K562 (cell line): ENCODE measurements around the gene NUTM1. TPM values are rescaled to one million over a fixed set of nuclear protein-coding genes. Genes with fewer than 3 reads are reported as not detected.

Experiments used
- BACH1 ChIP-seq: fragments of 200-800 bp; sonication (Bioruptor generic); IDR thresholded peaks from 2 replicates; pipeline ENCODE4 v1.6.1; 2016; ENCODE audit warnings: missing genetic modification characterization, missing compliant biosample characterization
- CBX1 ChIP-seq: sonication (generic); IDR thresholded peaks from 2 replicates; pipeline ENCODE4 v1.6.1; 2016; ENCODE audit warnings: antibody characterized with exemption, low read depth, mild to moderate bottlenecking
- CBX8 ChIP-seq: fragments of 200-600 bp; sonication (generic); IDR thresholded peaks from 2 replicates; pipeline ENCODE4 v1.6.1; 2012; ENCODE audit warnings: borderline replicate concordance, mixed run types, low read depth, mild to moderate bottlenecking, moderate library complexity, mixed read lengths, low read length, control low read depth, inconsistent platforms; ENCODE audit not compliant: poor library complexity, severe bottlenecking; ENCODE audit errors: extremely low read depth
- DNMT1 ChIP-seq: fragments of 450-650 bp; IDR thresholded peaks from 2 replicates; pipeline ENCODE4 v1.6.1; 2016; ENCODE audit warnings: antibody characterized with exemption, mild to moderate bottlenecking
- E2F8 ChIP-seq: fragments of 450-650 bp; IDR thresholded peaks from 2 replicates; pipeline ENCODE4 v1.7.1; 2018; ENCODE audit warnings: mild to moderate bottlenecking, low read depth; ENCODE audit not compliant: partially characterized antibody
- FOXA3 ChIP-seq, 2 experiments: fragments of 450-650 bp in 1 of 2; sonication (generic) in 1 of 2; formaldehyde crosslinking; IDR thresholded peaks in 1 of 2; conservative IDR thresholded peaks in 1 of 2; 2 replicates each; pipeline versions ENCODE4 v1.4.0 to v1.8.0; 2020 to 2022; ENCODE audit warnings: mild to moderate bottlenecking in 2 of 2, missing genetic modification reagents in 1 of 2
- GTF2B ChIP-seq: IDR thresholded peaks from 2 replicates; pipeline ENCODE4 v1.6.1; 2011; ENCODE audit not compliant: insufficient read length; ENCODE audit errors: extremely low read depth
- LARP7 ChIP-seq: fragments of 450-650 bp; IDR thresholded peaks from 2 replicates; pipeline ENCODE4 v1.6.1; 2016
- MECOM ChIP-seq: fragments of 250-450 bp; sonication (Bioruptor Pico); IDR thresholded peaks from 2 replicates; pipeline ENCODE4 v1.8.0; 2022; ENCODE audit warnings: inconsistent platforms
- NCOA6 ChIP-seq: fragments of 450-650 bp; IDR thresholded peaks from 2 replicates; pipeline ENCODE4 v1.6.1; 2017; ENCODE audit warnings: mild to moderate bottlenecking
- RHOXF2B ChIP-seq: fragments of 250-450 bp; sonication (Bioruptor Pico); conservative IDR thresholded peaks from 2 replicates; pipeline ENCODE4 v1.5.1; 2021
- SAFB ChIP-seq: fragments of 200-400 bp; formaldehyde crosslinking; IDR thresholded peaks from 2 replicates; pipeline ENCODE4 v1.6.1; 2017; ENCODE audit warnings: low read depth, low read length, borderline replicate concordance
- SREBF2 ChIP-seq: sonication (generic); formaldehyde crosslinking; IDR thresholded peaks from 2 replicates; pipeline ENCODE4 v1.4.0; 2020; ENCODE audit warnings: mild to moderate bottlenecking, missing genetic modification reagents
- U2AF1 ChIP-seq: fragments of 200-400 bp; formaldehyde crosslinking; optimal IDR thresholded peaks from 2 replicates; pipeline ENCODE3; 2017; ENCODE audit warnings: mild to moderate bottlenecking, low read depth, low read length, moderate library complexity
- ZFPM2 ChIP-seq: fragments of 250-450 bp; sonication (Bioruptor Pico); IDR thresholded peaks from 2 replicates; pipeline ENCODE4 v1.5.1; 2022; ENCODE audit warnings: mild to moderate bottlenecking
- ZKSCAN1 ChIP-seq: fragments of 150-350 bp; IDR thresholded peaks from 2 replicates; pipeline ENCODE4 v1.6.1; 2016; ENCODE audit warnings: low read depth, low read length
- ZNF239 ChIP-seq: fragments of 250-450 bp; sonication (Bioruptor Pico); IDR thresholded peaks from 2 replicates; pipeline ENCODE4 v1.4.0; 2020; ENCODE audit warnings: mild to moderate bottlenecking
- polyA plus RNA-seq, 8 experiments: library from polyadenylated mRNA; depleted of rRNA in 4 of 8; stranded (reverse) in 5 of 8; unstranded in 3 of 8; fragments of >200 nt; fragmentation: Nextera tagmentation in 2 of 8; fragmentation: Illumina TruSeq in 1 of 8; extraction: Ambion mirVana in 2 of 8; extraction: Trizol in 1 of 8; gene quantifications; 2 replicates each; pipeline versions ENCODE4 v1.2.1 to v1.2.3, GENCODE V29; 2011 to 2014; ENCODE audit warnings: inconsistent platforms in 1 of 8, missing spikeins in 1 of 8
- total RNA-seq, 7 experiments: library from RNA; depleted of rRNA in 6 of 7; stranded (reverse); fragments of >200 nt in 6 of 7; fragmentation: Illumina TruSeq in 2 of 7; extraction: Trizol in 2 of 7; gene quantifications; 2 replicates each; pipeline versions ENCODE4 v1.2.1 to v1.2.3, GENCODE V29; 2011 to 2021; ENCODE audit warnings: low replicate concordance in 1 of 7
- TF ChIP-seq, protein P1 (sequence below): fragments of 250-450 bp; sonication (Bioruptor Pico); IDR thresholded peaks from 2 replicates; pipeline ENCODE4 v1.4.0; 2020; ENCODE audit warnings: mild to moderate bottlenecking
- TF ChIP-seq, protein P2 (sequence below): fragments of 450-650 bp; formaldehyde crosslinking; IDR thresholded peaks from 2 replicates; pipeline ENCODE4 v1.4.0; 2022; ENCODE audit warnings: missing genetic modification characterization
- TF ChIP-seq, protein P3 (sequence below), 2 experiments: IDR thresholded peaks; 2 replicates each; pipeline ENCODE4 v1.6.1; 2011; ENCODE audit warnings: borderline replicate concordance in 1 of 2, control low read depth in 1 of 2, low read depth in 1 of 2, low read length in 1 of 2, mild to moderate bottlenecking in 1 of 2, mixed read lengths in 1 of 2, moderate library complexity in 1 of 2; ENCODE audit not compliant: insufficient read depth in 1 of 2, insufficient read length in 1 of 2, poor library complexity in 1 of 2, severe bottlenecking in 1 of 2; ENCODE audit errors: extremely low read depth in 1 of 2

NUTM1 gene
- total and polyA plus RNA-seq, 9 of the 15 experiments (the other 6 are each of a cell fraction or from before 2014, with no cell fraction given), result 0.01 to 0.05 (median 0.04) TPM; not detected in 4

- TF ChIP-seq CBX8 (no peak), DNMT1 (no peak), ZFPM2 (CRISPR knock-in tag) (no peak), BACH1 (tag) (no peak), ZKSCAN1 (no peak), E2F8 (no peak), CBX1 (no peak), U2AF1 (no peak), SAFB (no peak), GTF2B (no peak), FOXA3 (CRISPR knock-in tag; conservative IDR thresholded peaks at IDR 0.05 in 1 of 2, IDR thresholded peaks at IDR 0.05 in 1 of 2) (no peak), MECOM (CRISPR knock-in tag) (no peak), LARP7 (no peak), ZNF239 (CRISPR knock-in tag) (no peak), NCOA6 (no peak), RHOXF2B (CRISPR knock-in tag) (no peak), SREBF2 (CRISPR knock-in tag) (no peak)
- TF ChIP-seq, protein P1, sequence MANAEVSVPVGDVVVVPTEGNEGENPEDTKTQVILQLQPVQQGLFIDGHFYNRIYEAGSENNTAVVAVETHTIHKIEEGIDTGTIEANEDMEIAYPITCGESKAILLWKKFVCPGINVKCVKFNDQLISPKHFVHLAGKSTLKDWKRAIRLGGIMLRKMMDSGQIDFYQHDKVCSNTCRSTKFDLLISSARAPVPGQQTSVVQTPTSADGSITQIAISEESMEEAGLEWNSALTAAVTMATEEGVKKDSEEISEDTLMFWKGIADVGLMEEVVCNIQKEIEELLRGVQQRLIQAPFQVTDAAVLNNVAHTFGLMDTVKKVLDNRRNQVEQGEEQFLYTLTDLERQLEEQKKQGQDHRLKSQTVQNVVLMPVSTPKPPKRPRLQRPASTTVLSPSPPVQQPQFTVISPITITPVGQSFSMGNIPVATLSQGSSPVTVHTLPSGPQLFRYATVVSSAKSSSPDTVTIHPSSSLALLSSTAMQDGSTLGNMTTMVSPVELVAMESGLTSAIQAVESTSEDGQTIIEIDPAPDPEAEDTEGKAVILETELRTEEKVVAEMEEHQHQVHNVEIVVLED (CRISPR knock-in tag), result no peak
- TF ChIP-seq, protein P2, sequence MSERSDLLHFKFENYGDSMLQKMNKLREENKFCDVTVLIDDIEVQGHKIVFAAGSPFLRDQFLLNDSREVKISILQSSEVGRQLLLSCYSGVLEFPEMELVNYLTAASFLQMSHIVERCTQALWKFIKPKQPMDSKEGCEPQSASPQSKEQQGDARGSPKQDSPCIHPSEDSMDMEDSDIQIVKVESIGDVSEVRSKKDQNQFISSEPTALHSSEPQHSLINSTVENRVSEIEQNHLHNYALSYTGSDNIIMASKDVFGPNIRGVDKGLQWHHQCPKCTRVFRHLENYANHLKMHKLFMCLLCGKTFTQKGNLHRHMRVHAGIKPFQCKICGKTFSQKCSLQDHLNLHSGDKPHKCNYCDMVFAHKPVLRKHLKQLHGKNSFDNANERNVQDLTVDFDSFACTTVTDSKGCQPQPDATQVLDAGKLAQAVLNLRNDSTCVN (CRISPR knock-in tag), result no peak
- TF ChIP-seq, protein P3, sequence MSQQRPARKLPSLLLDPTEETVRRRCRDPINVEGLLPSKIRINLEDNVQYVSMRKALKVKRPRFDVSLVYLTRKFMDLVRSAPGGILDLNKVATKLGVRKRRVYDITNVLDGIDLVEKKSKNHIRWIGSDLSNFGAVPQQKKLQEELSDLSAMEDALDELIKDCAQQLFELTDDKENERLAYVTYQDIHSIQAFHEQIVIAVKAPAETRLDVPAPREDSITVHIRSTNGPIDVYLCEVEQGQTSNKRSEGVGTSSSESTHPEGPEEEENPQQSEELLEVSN (IDR thresholded peaks at IDR 0.05; ENCODE audit: borderline replicate concordance in 1 of 2, extremely low read depth in 1 of 2, insufficient read depth in 1 of 2, insufficient read length in 1 of 2, low read depth in 1 of 2, low read length in 1 of 2, poor library complexity in 1 of 2, severe bottlenecking in 1 of 2), result no peak
Measured at GRCh38 chr15:34318277-34319079, 24.6 kb upstream of the NUTM1 start (continued).
